ENCODE measurements around the gene CCNB3.

CCNB3 gene

GRCh38 chrX:50343917-50344316, 139.4 kb downstream of the CCNB3 start:
- Histone ChIP-seq H2BK120ac (ENCODE audit: low read depth, low read length) (no peak overlapping the region), H3K4me2 (ENCODE audit: low read length, poor library complexity, severe bottlenecking) (no peak overlapping the region), H4K8ac (ENCODE audit: low read length) (no peak overlapping the region), H3K36me3 (ENCODE audit: control insufficient read depth in 1 of 2, insufficient read depth in 2 of 2, low read depth in 1 of 2, low read length in 2 of 2) (no peaks in the 10 kb centered on the region), H3K4ac (ENCODE audit: low read depth in 1 of 2, low read length in 2 of 2) (no peak overlapping the region), H2BK15ac (ENCODE audit: low read depth, poor library complexity, severe bottlenecking) (no peak overlapping the region), H2AFZ (ENCODE audit: low read depth, low read length) (no peak overlapping the region), H3K9ac (ENCODE audit: low read length) (no peak overlapping the region), H2AK5ac (ENCODE audit: low read length, severe bottlenecking) (no peak overlapping the region), H2BK12ac (ENCODE audit: low read length in 2 of 2) (no peak overlapping the region), H4K91ac (ENCODE audit: low read length) (no peak overlapping the region), H3K4me1 (ENCODE audit: control insufficient read depth, insufficient read depth, low read depth, low read length) (no peaks in the 10 kb centered on the region), H3K23ac (ENCODE audit: low read length in 2 of 2) (no peak overlapping the region), H3K79me1 (replicated peaks; ENCODE audit: low read length, poor library complexity, severe bottlenecking) (no peaks in the 10 kb centered on the region), H3K27ac (ENCODE audit: low read length, poor library complexity, severe bottlenecking) (no peak overlapping the region), H3K4me3 (ENCODE audit: insufficient read depth in 1 of 2, low read depth in 1 of 2, low read length in 2 of 2) (no peak overlapping the region), H3K18ac (ENCODE audit: low read depth in 1 of 2, low read length in 2 of 2) (no peak overlapping the region), H3K14ac (ENCODE audit: low read length in 2 of 2) (no peak overlapping the region), H2BK5ac (ENCODE audit: low read depth, low read length, poor library complexity, severe bottlenecking) (no peak overlapping the region), H3K27me3 (ENCODE audit: control insufficient read depth in 1 of 2, insufficient read depth in 1 of 2, low read length in 2 of 2) (peaks cover 0 to 19% of the 10 kb centered on the region in 2 experiments), H3K9me3 (ENCODE audit: control insufficient read depth, low read length) (no peaks in the 10 kb centered on the region)
- no peak for DNase-seq

GRCh38 chrX:50372966-50373365, 168.4 kb downstream of the CCNB3 start:
- no peak overlapping the region for H3K23ac ChIP-seq (ENCODE audit: low read length in 2 of 2)
- no peaks in the 10 kb centered on the region for H3K36me3 ChIP-seq (ENCODE audit: control insufficient read depth in 1 of 2, insufficient read depth in 2 of 2, low read depth in 1 of 2, low read length in 2 of 2)
- H3K18ac ChIP-seq (ENCODE audit: low read depth in 1 of 2, low read length in 2 of 2) = no peak overlapping the region
- no peaks in the 10 kb centered on the region for H3K4me1 ChIP-seq (ENCODE audit: control insufficient read depth, insufficient read depth, low read depth, low read length)
- peaks cover 0 to 25% of the 10 kb centered on the region in 2 experiments for H3K27me3 ChIP-seq (ENCODE audit: control insufficient read depth in 1 of 2, insufficient read depth in 1 of 2, low read length in 2 of 2)
- no peak overlapping the region for H2BK120ac ChIP-seq (ENCODE audit: low read depth, low read length)
- H3K14ac ChIP-seq (ENCODE audit: low read length in 2 of 2) = no peak overlapping the region
- H3K79me1 ChIP-seq (replicated peaks; ENCODE audit: low read length, poor library complexity, severe bottlenecking) = no peaks in the 10 kb centered on the region
- no peak overlapping the region for H2AFZ ChIP-seq (ENCODE audit: low read depth, low read length)
- H3K9me3 ChIP-seq (ENCODE audit: control insufficient read depth, low read length) = peaks cover 3% of the 10 kb centered on the region
- WGBS = 67% methylated on average over 1 of the region's 4 CpGs
- H3K4ac ChIP-seq (ENCODE audit: low read depth in 1 of 2, low read length in 2 of 2) = no peak overlapping the region
- H2AK5ac ChIP-seq (ENCODE audit: low read length, severe bottlenecking) = no peak overlapping the region
- no peak for DNase-seq
- H3K4me2 ChIP-seq (ENCODE audit: low read length, poor library complexity, severe bottlenecking) = no peak overlapping the region
- no peak overlapping the region for H3K9ac ChIP-seq (ENCODE audit: low read length)
- no peak overlapping the region for H2BK12ac ChIP-seq (ENCODE audit: low read length in 2 of 2)
- no peak overlapping the region for H2BK5ac ChIP-seq (ENCODE audit: low read depth, low read length, poor library complexity, severe bottlenecking)
- no peak overlapping the region for H4K91ac ChIP-seq (ENCODE audit: low read length)
- H2BK15ac ChIP-seq (ENCODE audit: low read depth, poor library complexity, severe bottlenecking) = no peak overlapping the region
- H3K4me3 ChIP-seq (ENCODE audit: insufficient read depth in 1 of 2, low read depth in 1 of 2, low read length in 2 of 2) = no peak overlapping the region
- no peak overlapping the region for H3K27ac ChIP-seq (ENCODE audit: low read length, poor library complexity, severe bottlenecking)
- H4K8ac ChIP-seq (ENCODE audit: low read length) = no peak overlapping the region

GRCh38 chrX:50375481-50376267, 171.1 kb downstream of the CCNB3 start:
- H2BK5ac ChIP-seq (ENCODE audit: low read depth, low read length, poor library complexity, severe bottlenecking) = no peak overlapping the region
- H4K91ac ChIP-seq (ENCODE audit: low read length) = no peak overlapping the region
- no peak overlapping the region for H3K4me3 ChIP-seq (ENCODE audit: insufficient read depth in 1 of 2, low read depth in 1 of 2, low read length in 2 of 2)
- 81% methylated on average over 8 of the region's 9 CpGs for WGBS
- H3K27me3 ChIP-seq (ENCODE audit: control insufficient read depth in 1 of 2, insufficient read depth in 1 of 2, low read length in 2 of 2) = peaks cover 0 to 27% of the 10 kb centered on the region in 2 experiments
- no peak overlapping the region for H2AK5ac ChIP-seq (ENCODE audit: low read length, severe bottlenecking)
- H3K23ac ChIP-seq (ENCODE audit: low read length in 2 of 2) = no peak overlapping the region
- H3K4ac ChIP-seq (ENCODE audit: low read depth in 1 of 2, low read length in 2 of 2) = no peak overlapping the region
- H3K4me2 ChIP-seq (ENCODE audit: low read length, poor library complexity, severe bottlenecking) = no peak overlapping the region
- no peak overlapping the region for H2BK15ac ChIP-seq (ENCODE audit: low read depth, poor library complexity, severe bottlenecking)
- no peak overlapping the region for H3K18ac ChIP-seq (ENCODE audit: low read depth in 1 of 2, low read length in 2 of 2)
- H4K8ac ChIP-seq (ENCODE audit: low read length) = no peak overlapping the region
- no peaks in the 10 kb centered on the region for H3K4me1 ChIP-seq (ENCODE audit: control insufficient read depth, insufficient read depth, low read depth, low read length)
- no peak overlapping the region for H3K27ac ChIP-seq (ENCODE audit: low read length, poor library complexity, severe bottlenecking)
- H3K79me1 ChIP-seq (replicated peaks; ENCODE audit: low read length, poor library complexity, severe bottlenecking) = no peaks in the 10 kb centered on the region
- no peak overlapping the region for H3K9ac ChIP-seq (ENCODE audit: low read length)
- peaks cover 14% of the 10 kb centered on the region for H3K9me3 ChIP-seq (ENCODE audit: control insufficient read depth, low read length)
- no peaks in the 10 kb centered on the region for H3K36me3 ChIP-seq (ENCODE audit: control insufficient read depth in 1 of 2, insufficient read depth in 2 of 2, low read depth in 1 of 2, low read length in 2 of 2)
- DNase-seq = no peak
- no peak overlapping the region for H2BK12ac ChIP-seq (ENCODE audit: low read length in 2 of 2)
- no peak overlapping the region for H2AFZ ChIP-seq (ENCODE audit: low read depth, low read length)
- no peak overlapping the region for H3K14ac ChIP-seq (ENCODE audit: low read length in 2 of 2)
- H2BK120ac ChIP-seq (ENCODE audit: low read depth, low read length) = no peak overlapping the region

GRCh38 chrX:50381729-50382415, 177.3 kb downstream of the CCNB3 start:
- H2AK5ac ChIP-seq (ENCODE audit: low read length, severe bottlenecking) = no peak overlapping the region
- WGBS = 89% methylated on average over 4 of the region's 5 CpGs
- no peak overlapping the region for H3K9ac ChIP-seq (ENCODE audit: low read length)
- no peak overlapping the region for H3K27ac ChIP-seq (ENCODE audit: low read length, poor library complexity, severe bottlenecking)
- no peak overlapping the region for H3K23ac ChIP-seq (ENCODE audit: low read length in 2 of 2)
- H3K79me1 ChIP-seq (replicated peaks; ENCODE audit: low read length, poor library complexity, severe bottlenecking) = no peaks in the 10 kb centered on the region
- H3K4me1 ChIP-seq (ENCODE audit: control insufficient read depth, insufficient read depth, low read depth, low read length) = no peaks in the 10 kb centered on the region
- H3K4ac ChIP-seq (ENCODE audit: low read depth in 1 of 2, low read length in 2 of 2) = no peak overlapping the region
- H3K18ac ChIP-seq (ENCODE audit: low read depth in 1 of 2, low read length in 2 of 2) = no peak overlapping the region
- no peak overlapping the region for H4K91ac ChIP-seq (ENCODE audit: low read length)
- no peak for DNase-seq
- no peak overlapping the region for H2BK15ac ChIP-seq (ENCODE audit: low read depth, poor library complexity, severe bottlenecking)
- H2BK5ac ChIP-seq (ENCODE audit: low read depth, low read length, poor library complexity, severe bottlenecking) = no peak overlapping the region
- no peak overlapping the region for H3K14ac ChIP-seq (ENCODE audit: low read length in 2 of 2)
- peaks cover 0 to 32% of the 10 kb centered on the region in 2 experiments for H3K27me3 ChIP-seq (ENCODE audit: control insufficient read depth in 1 of 2, insufficient read depth in 1 of 2, low read length in 2 of 2)
- H2BK120ac ChIP-seq (ENCODE audit: low read depth, low read length) = no peak overlapping the region
- no peak overlapping the region for H4K8ac ChIP-seq (ENCODE audit: low read length)
- H3K4me3 ChIP-seq (ENCODE audit: insufficient read depth in 1 of 2, low read depth in 1 of 2, low read length in 2 of 2) = no peak overlapping the region
- H2AFZ ChIP-seq (ENCODE audit: low read depth, low read length) = no peak overlapping the region
- H3K9me3 ChIP-seq (ENCODE audit: control insufficient read depth, low read length) = peaks cover 11% of the 10 kb centered on the region
- H2BK12ac ChIP-seq (ENCODE audit: low read length in 2 of 2) = no peak overlapping the region
- no peaks in the 10 kb centered on the region for H3K36me3 ChIP-seq (ENCODE audit: control insufficient read depth in 1 of 2, insufficient read depth in 2 of 2, low read depth in 1 of 2, low read length in 2 of 2)
- H3K4me2 ChIP-seq (ENCODE audit: low read length, poor library complexity, severe bottlenecking) = no peak overlapping the region

All from mesenchymal stem cell (in vitro differentiated cells and primary cell).